GM12878 (cell line): ENCODE data around the gene PCDHAC1. TPM values are rescaled to one million over a fixed set of nuclear protein-coding genes. Genes with fewer than 3 reads are reported as not detected.

Experiments used
- ATAC-seq: fragments of 200-7000 bp; cut with Tn5 transposase; 3 replicates; pipeline ENCODE4 v1.9.1; 2020; ENCODE audit warnings: mild to moderate bottlenecking, moderate library complexity
- BruUV-seq: library from RNA; stranded (reverse); fragments of 400-500 nt; replicated peaks from 2 replicates; lab custom pipeline; 2021; lab: Mats Ljungman, UMichigan
- CTCF ChIA-PET: fragments of 300-600 bp; sonication (Branson Sonifier 250); formaldehyde crosslinking; extraction: SDS; loops from one replicate; lab custom pipeline; 2021; ENCODE audit warnings: inconsistent platforms; lab: Yijun Ruan, JAX
- POLR2A ChIA-PET: fragments of 350-600 bp; formaldehyde crosslinking; extraction: SDS; loops from one replicate; lab custom pipeline; 2021; ENCODE audit warnings: inconsistent platforms; lab: Charles Lee
- RAD21 ChIA-PET: fragments of 300-600 bp; sonication (Branson Sonifier 250); formaldehyde crosslinking; loops from one replicate; lab custom pipeline; 2023; ENCODE audit warnings: antibody characterized with exemption; ENCODE audit not compliant: unreplicated experiment; lab: Charles Lee
- SMC1A ChIA-PET: fragments of 300-600 bp; sonication (Branson Sonifier 250); formaldehyde crosslinking; loops from one replicate; lab custom pipeline; 2023; ENCODE audit not compliant: unreplicated experiment, uncharacterized antibody; lab: Charles Lee
- DNase-seq: peaks from one replicate; pipeline ENCODE4 v3.0.0-alpha.2; 2011; ENCODE audit warnings: low read depth, low spot score
- FAIRE-seq: peaks from 3 replicates; lab custom pipeline; 2011; peaks lifted over from hg19 to GRCh38; lab: Jason Lieb, UNC
- H2AFZ ChIP-seq: 2 replicates; pipeline ENCODE4 v1.6.0; 2011; ENCODE audit warnings: low read depth, low read length, control low read depth; ENCODE audit not compliant: control insufficient read depth
- H3K27ac ChIP-seq: 2 replicates; pipeline ENCODE4 v1.5.1; 2011; ENCODE audit warnings: control low read depth; ENCODE audit not compliant: control insufficient read depth, insufficient read depth
- H3K27me3 ChIP-seq, 2 experiments: replicated peaks in 1 of 2; 2 replicates each; pipeline versions ENCODE4 v1.6.0 to v1.6.1; 2011; ENCODE audit warnings: low read length in 1 of 2; ENCODE audit not compliant: control insufficient read depth in 2 of 2, insufficient read depth in 2 of 2
- H3K36me3 ChIP-seq, 2 experiments: 2 replicates each; pipeline ENCODE4 v1.5.1; 2011; ENCODE audit warnings: low read length in 1 of 2; ENCODE audit not compliant: control insufficient read depth in 2 of 2, insufficient read depth in 2 of 2
- H3K4me1 ChIP-seq: 2 replicates; pipeline ENCODE4 v1.6.1; 2011; ENCODE audit warnings: mild to moderate bottlenecking, low read length, moderate library complexity, mixed read lengths; ENCODE audit not compliant: control insufficient read depth, insufficient read depth
- H3K4me2 ChIP-seq: 2 replicates; pipeline ENCODE4 v1.6.0; 2011; ENCODE audit warnings: control low read depth; ENCODE audit not compliant: control insufficient read depth, insufficient read depth
- H3K4me3 ChIP-seq: fragments of 200-600 bp; sonication (generic); 2 replicates; pipeline ENCODE4 v1.5.1; 2016
- H3K79me2 ChIP-seq: 2 replicates; pipeline ENCODE4 v1.6.0; 2011; ENCODE audit warnings: low read length; ENCODE audit not compliant: control insufficient read depth, insufficient read depth
- H3K9ac ChIP-seq: 2 replicates; pipeline ENCODE4 v1.8.0; 2011; ENCODE audit warnings: low read length, control low read depth, mixed read lengths; ENCODE audit not compliant: control insufficient read depth, insufficient read depth
- H3K9me3 ChIP-seq: replicated peaks from 3 replicates; pipeline ENCODE4 v1.5.1; 2011; ENCODE audit warnings: mild to moderate bottlenecking, low read length; ENCODE audit not compliant: control insufficient read depth, insufficient read depth
- H4K20me1 ChIP-seq: 2 replicates; pipeline ENCODE4 v1.6.0; 2011; ENCODE audit not compliant: control insufficient read depth, insufficient read depth
- CBFB ChIP-seq: IDR thresholded peaks from 2 replicates; pipeline ENCODE4 v1.6.1; 2016; ENCODE audit warnings: antibody characterized with exemption, low read depth
- NR2F1 ChIP-seq: fragments of 450-650 bp; conservative IDR thresholded peaks from 2 replicates; pipeline ENCODE4 v1.6.1; 2017; ENCODE audit warnings: mild to moderate bottlenecking
- POU2F2 ChIP-seq: IDR thresholded peaks from 3 replicates; pipeline ENCODE4 v1.6.1; 2011; ENCODE audit warnings: low read depth, mild to moderate bottlenecking, low read length, borderline replicate concordance
- WGBS: methylation state at CpG from one replicate; pipeline ENCODE4 v1.1.6; 2016; ENCODE audit warnings: low lambda C conversion rate; ENCODE audit not compliant: insufficient replicate concordance, insufficient coverage; ENCODE audit errors: missing lambda C conversion rate; 5-methylcytosine and 5-hydroxymethylcytosine counted together
- in situ Hi-C: fragments of 300-500 bp; cut with MboI; formaldehyde crosslinking; loops from 9 replicates; pipeline ENCODE4 v1.14.3; 2018; ENCODE audit warnings: mixed read lengths
- intact Hi-C: fragments of 100-400 bp; cut with micrococcal nuclease; formaldehyde crosslinking; loops from one replicate; pipeline ENCODE4 v1.14.2; 2022; ENCODE audit not compliant: unreplicated experiment
- polyA plus RNA-seq, 11 experiments: library from polyadenylated mRNA; depleted of rRNA in 4 of 11; unstranded in 6 of 11; stranded (reverse) in 5 of 11; fragments of >200 nt; fragmentation: Nextera tagmentation in 4 of 11; fragmentation: Illumina TruSeq in 1 of 11; extraction: Ambion mirVana in 4 of 11; extraction: Trizol in 1 of 11; gene quantifications; 1 replicate in 1 of 11; 2 replicates in 10 of 11; pipeline versions ENCODE4 v1.2.1 to v1.2.3, GENCODE V29; 2011 to 2016; ENCODE audit warnings: inconsistent platforms in 2 of 11, missing spikeins in 2 of 11, low read depth in 1 of 11
- total RNA-seq, 4 experiments: library from RNA; depleted of rRNA in 3 of 4; stranded (reverse); fragments of >200 nt in 3 of 4; fragmentation: Illumina TruSeq in 1 of 4; extraction: Trizol in 1 of 4; gene quantifications; 2 replicates each; pipeline versions ENCODE4 v1.2.1 to v1.2.3, GENCODE V29; 2013 to 2021
- TF ChIP-seq, protein P1 (sequence below): fragments of 450-650 bp; formaldehyde crosslinking; IDR thresholded peaks from 2 replicates; pipeline ENCODE4 v1.5.0; 2022; ENCODE audit warnings: mild to moderate bottlenecking, missing genetic modification characterization

PCDHAC1 gene
- total and polyA plus RNA-seq, 10 of the 15 experiments (the other 5 are each of a cell fraction or from before 2014, with no cell fraction given): not detected

DNA sequence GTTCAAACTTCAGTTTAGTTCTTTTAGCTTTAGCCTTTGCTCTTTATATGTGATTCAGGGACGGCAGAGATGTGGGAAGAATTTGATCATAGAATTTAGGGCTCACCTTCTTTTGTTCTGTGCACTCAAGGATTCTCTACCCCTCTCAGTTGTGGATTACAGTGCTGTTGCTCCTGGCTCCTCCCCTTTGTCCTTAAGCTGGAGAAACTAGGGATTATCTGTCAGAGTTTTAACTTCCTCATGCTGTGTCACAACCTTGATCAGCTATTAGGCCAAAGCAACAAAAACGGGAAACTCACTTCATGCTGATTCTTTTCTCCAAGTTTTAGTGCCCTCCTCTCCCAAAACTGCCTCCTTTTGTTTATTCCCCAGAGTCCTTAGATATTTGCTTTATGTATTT lies 27.1 kb downstream of the PCDHAC1 start (continued):
- TF ChIP-seq, protein P1, sequence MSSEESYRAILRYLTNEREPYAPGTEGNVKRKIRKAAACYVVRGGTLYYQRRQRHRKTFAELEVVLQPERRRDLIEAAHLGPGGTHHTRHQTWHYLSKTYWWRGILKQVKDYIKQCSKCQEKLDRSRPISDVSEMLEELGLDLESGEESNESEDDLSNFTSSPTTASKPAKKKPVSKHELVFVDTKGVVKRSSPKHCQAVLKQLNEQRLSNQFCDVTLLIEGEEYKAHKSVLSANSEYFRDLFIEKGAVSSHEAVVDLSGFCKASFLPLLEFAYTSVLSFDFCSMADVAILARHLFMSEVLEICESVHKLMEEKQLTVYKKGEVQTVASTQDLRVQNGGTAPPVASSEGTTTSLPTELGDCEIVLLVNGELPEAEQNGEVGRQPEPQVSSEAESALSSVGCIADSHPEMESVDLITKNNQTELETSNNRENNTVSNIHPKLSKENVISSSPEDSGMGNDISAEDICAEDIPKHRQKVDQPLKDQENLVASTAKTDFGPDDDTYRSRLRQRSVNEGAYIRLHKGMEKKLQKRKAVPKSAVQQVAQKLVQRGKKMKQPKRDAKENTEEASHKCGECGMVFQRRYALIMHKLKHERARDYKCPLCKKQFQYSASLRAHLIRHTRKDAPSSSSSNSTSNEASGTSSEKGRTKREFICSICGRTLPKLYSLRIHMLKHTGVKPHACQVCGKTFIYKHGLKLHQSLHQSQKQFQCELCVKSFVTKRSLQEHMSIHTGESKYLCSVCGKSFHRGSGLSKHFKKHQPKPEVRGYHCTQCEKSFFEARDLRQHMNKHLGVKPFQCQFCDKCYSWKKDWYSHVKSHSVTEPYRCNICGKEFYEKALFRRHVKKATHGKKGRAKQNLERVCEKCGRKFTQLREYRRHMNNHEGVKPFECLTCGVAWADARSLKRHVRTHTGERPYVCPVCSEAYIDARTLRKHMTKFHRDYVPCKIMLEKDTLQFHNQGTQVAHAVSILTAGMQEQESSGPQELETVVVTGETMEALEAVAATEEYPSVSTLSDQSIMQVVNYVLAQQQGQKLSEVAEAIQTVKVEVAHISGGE (CRISPR knock-in tag): no peak

DNA sequence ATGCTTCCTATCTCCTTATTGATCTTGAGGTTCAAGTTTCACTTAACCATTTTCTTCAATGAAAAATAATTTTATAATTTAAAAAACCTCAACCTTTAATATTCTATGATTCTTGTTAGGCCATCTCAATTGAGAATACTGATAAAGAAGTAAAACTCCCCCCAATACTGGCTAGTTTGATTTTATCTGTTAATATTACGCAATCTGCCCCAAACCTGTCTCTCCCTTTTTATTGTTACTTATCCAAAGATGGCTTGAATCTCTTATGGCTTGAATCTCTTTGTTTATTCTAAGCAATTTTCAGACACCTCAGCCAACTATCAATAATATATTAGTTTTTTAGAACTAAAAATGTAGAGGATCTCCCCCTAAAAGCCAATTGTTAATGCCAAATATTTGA lies 36.1 kb downstream of the PCDHAC1 start:
- BruUV-seq: no TSS peak
- ATAC-seq (no peak), FAIRE-seq (no peak), DNase-seq (no peak)
- WGBS: 0% methylated on average over 1 of the region's 1 CpG
- ChIA-PET SMC1A (no interaction called here), CTCF (no interaction called here), RAD21 (no interaction called here), POLR2A (no interaction called here)
- no peak overlapping the region for H3K9ac ChIP-seq
- no peak overlapping the region for H3K4me3 ChIP-seq
- no peak overlapping the region for H3K27ac ChIP-seq
- no peak overlapping the region for H2AFZ ChIP-seq
- no peaks in the 10 kb centered on the region for H3K4me1 ChIP-seq
- no peak overlapping the region for H3K4me2 ChIP-seq
- H3K79me2 ChIP-seq: no peaks in the 10 kb centered on the region
- no peak for TF ChIP-seq NR2F1
- TF ChIP-seq POU2F2: no peak
- TF ChIP-seq CBFB: no peak
- intact Hi-C loops (no loop called here), in situ Hi-C loops (no loop called here)
- H3K36me3 ChIP-seq: no peaks in the 10 kb centered on the region
- H4K20me1 ChIP-seq: no peaks in the 10 kb centered on the region
- H3K27me3 ChIP-seq: no peaks in the 10 kb centered on the region
- peaks cover 2% of the 10 kb centered on the region; the same call in 1 of the 3 replicates for H3K9me3 ChIP-seq
